Endothelial cell of umbilical vein (primary cell): Measurements from ENCODE around the gene CARD10. TPM values are rescaled to one million over a fixed set of nuclear protein-coding genes. Genes with fewer than 3 reads are reported as not detected.

ENCODE experiments used
- BruUV-seq: library from RNA; stranded (reverse); fragments of 400-500 nt; replicated peaks from 2 replicates; lab custom pipeline; 2021; lab: Mats Ljungman, UMichigan
- CTCF ChIA-PET: fragments of 300-600, 350-600 bp; sonication (Branson Sonifier 250); formaldehyde crosslinking; loops from one replicate; lab custom pipeline; 2021; ENCODE audit warnings: antibody characterized with exemption, inconsistent platforms; lab: Charles Lee
- POLR2A ChIA-PET: fragments of 300-600, 350-600 bp; sonication (Branson Sonifier 250); formaldehyde crosslinking; loops from one replicate; lab custom pipeline; 2021; ENCODE audit warnings: antibody characterized with exemption, inconsistent platforms; lab: Charles Lee
- DNase-seq: peaks from one replicate; pipeline ENCODE4 v3.0.0-alpha.2; 2011; ENCODE audit warnings: low read depth, low spot score
- FAIRE-seq: peaks from 2 replicates; lab custom pipeline; 2011; peaks lifted over from hg19 to GRCh38; lab: Jason Lieb, UNC
- H2AFZ ChIP-seq: 2 replicates; pipeline ENCODE4 v1.6.0; 2012; ENCODE audit warnings: low read depth, low read length, control low read depth, inconsistent platforms
- H3K27ac ChIP-seq: 2 replicates; pipeline ENCODE4 v1.5.1; 2011; ENCODE audit warnings: low read depth, mild to moderate bottlenecking, control low read depth, low read length, moderate library complexity; ENCODE audit not compliant: insufficient read depth
- H3K27me3 ChIP-seq, 2 experiments: 2 replicates each; pipeline versions ENCODE4 v1.6.0 to v1.6.1; 2011; ENCODE audit warnings: low read length in 2 of 2, mixed read lengths in 1 of 2; ENCODE audit not compliant: control insufficient read depth in 2 of 2, insufficient read depth in 2 of 2
- H3K36me3 ChIP-seq, 2 experiments: 2 replicates in 1 of 2; 3 replicates in 1 of 2; pipeline ENCODE4 v1.5.1; 2011; ENCODE audit warnings: low read length in 2 of 2, mild to moderate bottlenecking in 1 of 2, moderate library complexity in 1 of 2; ENCODE audit not compliant: control insufficient read depth in 2 of 2, insufficient read depth in 2 of 2; ENCODE audit errors: extremely low read depth in 1 of 2
- H3K4me1 ChIP-seq: 3 replicates; pipeline ENCODE4 v1.5.1; 2011; ENCODE audit warnings: mild to moderate bottlenecking, low read length; ENCODE audit not compliant: control insufficient read depth, insufficient read depth; ENCODE audit errors: extremely low read depth
- H3K4me2 ChIP-seq: 2 replicates; pipeline ENCODE4 v1.6.1; 2011; ENCODE audit warnings: low read length, control low read depth, mixed read lengths; ENCODE audit not compliant: insufficient read depth
- H3K4me3 ChIP-seq, 3 experiments: fragments of 200-600 bp in 1 of 3; sonication (generic), shearing (Covaris generic) in 1 of 3; replicated peaks in 1 of 3; 2 replicates each; pipeline ENCODE4 v1.5.1; 2011 to 2016; ENCODE audit warnings: control low read depth in 3 of 3, low read length in 3 of 3, mild to moderate bottlenecking in 2 of 3, inconsistent platforms in 1 of 3, low read depth in 1 of 3, moderate library complexity in 1 of 3; ENCODE audit not compliant: insufficient read depth in 1 of 3
- H3K79me2 ChIP-seq: 2 replicates; pipeline ENCODE4 v1.6.0; 2012; ENCODE audit warnings: low read length, inconsistent platforms; ENCODE audit not compliant: control insufficient read depth, insufficient read depth
- H3K9ac ChIP-seq: replicated peaks from 2 replicates; pipeline ENCODE3; 2011; ENCODE audit warnings: low read length, control low read depth; ENCODE audit not compliant: insufficient read depth; ENCODE audit errors: extremely low read depth
- H3K9me1 ChIP-seq: replicated peaks from 3 replicates; pipeline ENCODE4 v1.6.0; 2011; ENCODE audit warnings: mild to moderate bottlenecking, low read length; ENCODE audit not compliant: control insufficient read depth, insufficient read depth; ENCODE audit errors: extremely low read depth
- H3K9me3 ChIP-seq: replicated peaks from 2 replicates; pipeline ENCODE4 v1.5.1; 2012; ENCODE audit warnings: low read length, inconsistent platforms; ENCODE audit not compliant: control insufficient read depth, insufficient read depth
- H4K20me1 ChIP-seq: replicated peaks from 2 replicates; pipeline ENCODE3; 2011; ENCODE audit warnings: mild to moderate bottlenecking, low read length; ENCODE audit not compliant: control insufficient read depth, insufficient read depth; ENCODE audit errors: extremely low read depth
- EZH2 ChIP-seq: IDR thresholded peaks from 2 replicates; pipeline ENCODE4 v1.6.1; 2012; ENCODE audit warnings: borderline replicate concordance, low read depth, mild to moderate bottlenecking, moderate library complexity, low read length, inconsistent platforms; ENCODE audit not compliant: severe bottlenecking
- FOS ChIP-seq: IDR thresholded peaks from 2 replicates; pipeline ENCODE4 v1.6.1; 2011; ENCODE audit warnings: mild to moderate bottlenecking, low read length, moderate library complexity, borderline replicate concordance; ENCODE audit not compliant: insufficient read depth
- GATA2 ChIP-seq: IDR thresholded peaks from 2 replicates; pipeline ENCODE4 v1.7.0; 2011; ENCODE audit warnings: low read depth, mild to moderate bottlenecking, moderate library complexity, mixed read lengths, low read length; ENCODE audit not compliant: insufficient read length, insufficient read depth
- JUN ChIP-seq: IDR thresholded peaks from 2 replicates; pipeline ENCODE4 v1.6.1; 2011; ENCODE audit warnings: borderline replicate concordance, low read depth; ENCODE audit not compliant: insufficient read length, insufficient read depth
- MYC ChIP-seq: IDR thresholded peaks from one replicate; pipeline ENCODE4 v1.6.1; 2011; ENCODE audit warnings: mild to moderate bottlenecking, low read depth, low read length
- POLR2A ChIP-seq: IDR thresholded peaks from 2 replicates; pipeline ENCODE4 v1.6.1; 2012; ENCODE audit warnings: low read depth, mild to moderate bottlenecking, control low read depth, low read length
- POLR2AphosphoS5 ChIP-seq: IDR thresholded peaks from 2 replicates; pipeline ENCODE4 v1.6.1; 2012; ENCODE audit warnings: low read depth, mild to moderate bottlenecking, control low read depth, low read length, moderate library complexity; ENCODE audit not compliant: insufficient read depth
- dilution Hi-C: fragments of 300-500 bp; cut with MboI; formaldehyde crosslinking; loops from one replicate; pipeline ENCODE4 v1.15.0; 2019; ENCODE audit warnings: low sequenced_read_pairs; ENCODE audit not compliant: extremely low pct_ligation_motif_present
- intact Hi-C: fragments of 100-400 bp; cut with micrococcal nuclease; formaldehyde crosslinking; loops from one replicate; pipeline ENCODE4 v1.10.0; 2022
- polyA plus RNA-seq, 4 experiments: library from polyadenylated mRNA; depleted of rRNA in 3 of 4; stranded (reverse) in 3 of 4; unstranded in 1 of 4; fragments of >200 nt; gene quantifications; 2 replicates each; pipeline versions ENCODE4 v1.2.1 to v1.2.3, GENCODE V29; 2011 to 2012; ENCODE audit warnings: missing spikeins in 1 of 4
- total RNA-seq: library from RNA; stranded (reverse); gene quantifications from 2 replicates; pipeline ENCODE4 v1.2.3, GENCODE V29; 2021
- TF ChIP-seq, protein P1 (sequence below): IDR thresholded peaks from 2 replicates; pipeline ENCODE4 v1.6.1; 2011; ENCODE audit not compliant: insufficient read depth, insufficient read length
- TF ChIP-seq, protein P2 (sequence below), 2 donors: IDR thresholded peaks; 1 replicate in 1 of 2; 2 replicates in 1 of 2; pipeline ENCODE4 v1.5.1; 2011; ENCODE audit warnings: low read length in 2 of 2, mild to moderate bottlenecking in 2 of 2, moderate library complexity in 2 of 2, control low read depth in 1 of 2, inconsistent platforms in 1 of 2, low read depth in 1 of 2; ENCODE audit not compliant: insufficient read depth in 1 of 2; ENCODE audit errors: extremely low read depth in 1 of 2

CARD10 gene
- total and polyA plus RNA-seq, 2 donors (not counting 3 experiments of a cell fraction or from before 2014, with no cell fraction given), result 36.1 to 39.5 TPM

DNA sequence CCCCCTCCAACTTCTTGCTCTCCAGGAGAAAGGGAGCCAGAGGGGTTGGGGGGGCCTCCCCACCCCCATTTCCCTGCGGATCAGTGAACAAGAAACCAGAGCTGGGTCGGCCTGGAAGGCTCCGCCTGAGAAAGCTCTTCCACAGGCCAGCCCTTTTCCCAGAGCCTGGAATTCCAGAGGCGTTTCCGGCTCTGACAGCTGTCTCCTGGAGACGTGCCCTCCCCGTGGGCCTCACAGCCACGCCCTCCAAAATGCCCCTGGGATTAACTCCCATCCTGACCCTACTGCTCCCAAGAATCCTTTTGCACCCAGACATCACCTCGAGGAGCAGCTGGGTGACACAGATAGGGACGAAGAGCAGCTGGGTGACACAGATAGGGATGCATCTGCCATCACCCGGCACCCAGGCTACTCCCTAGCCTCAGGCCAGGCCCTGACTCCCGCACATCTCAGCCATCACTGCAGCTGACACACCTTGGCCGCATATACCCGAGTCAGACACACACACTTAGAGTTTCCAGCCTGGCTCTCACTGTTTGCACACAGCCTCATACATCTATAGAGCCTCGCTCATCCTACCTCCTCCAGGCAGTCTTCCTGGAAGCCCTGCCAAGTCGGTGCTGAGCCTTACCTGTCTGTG is 33.4 kb upstream of the CARD10 start:
- peak overlapping the region; percentile 26 for H3K9ac ChIP-seq
- H3K4me1 ChIP-seq, result peaks cover 30% of the 10 kb centered on the region
- no peak overlapping the region for H3K4me2 ChIP-seq
- TF ChIP-seq POLR2AphosphoS5 (no peak), FOS (no peak), MYC (no peak), EZH2 (no peak), GATA2 (no peak), JUN (no peak), POLR2A (no peak)
- TF ChIP-seq, protein P1, sequence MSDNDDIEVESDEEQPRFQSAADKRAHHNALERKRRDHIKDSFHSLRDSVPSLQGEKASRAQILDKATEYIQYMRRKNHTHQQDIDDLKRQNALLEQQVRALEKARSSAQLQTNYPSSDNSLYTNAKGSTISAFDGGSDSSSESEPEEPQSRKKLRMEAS, result no peak
- TF ChIP-seq, protein P2, sequence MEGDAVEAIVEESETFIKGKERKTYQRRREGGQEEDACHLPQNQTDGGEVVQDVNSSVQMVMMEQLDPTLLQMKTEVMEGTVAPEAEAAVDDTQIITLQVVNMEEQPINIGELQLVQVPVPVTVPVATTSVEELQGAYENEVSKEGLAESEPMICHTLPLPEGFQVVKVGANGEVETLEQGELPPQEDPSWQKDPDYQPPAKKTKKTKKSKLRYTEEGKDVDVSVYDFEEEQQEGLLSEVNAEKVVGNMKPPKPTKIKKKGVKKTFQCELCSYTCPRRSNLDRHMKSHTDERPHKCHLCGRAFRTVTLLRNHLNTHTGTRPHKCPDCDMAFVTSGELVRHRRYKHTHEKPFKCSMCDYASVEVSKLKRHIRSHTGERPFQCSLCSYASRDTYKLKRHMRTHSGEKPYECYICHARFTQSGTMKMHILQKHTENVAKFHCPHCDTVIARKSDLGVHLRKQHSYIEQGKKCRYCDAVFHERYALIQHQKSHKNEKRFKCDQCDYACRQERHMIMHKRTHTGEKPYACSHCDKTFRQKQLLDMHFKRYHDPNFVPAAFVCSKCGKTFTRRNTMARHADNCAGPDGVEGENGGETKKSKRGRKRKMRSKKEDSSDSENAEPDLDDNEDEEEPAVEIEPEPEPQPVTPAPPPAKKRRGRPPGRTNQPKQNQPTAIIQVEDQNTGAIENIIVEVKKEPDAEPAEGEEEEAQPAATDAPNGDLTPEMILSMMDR (IDR thresholded peaks at IDR 0.05; ENCODE audit: extremely low read depth in 1 of 2, insufficient read depth in 1 of 2, low read depth in 1 of 2, low read length in 2 of 2), result no peak
- intact Hi-C loops (no loop called here), dilution Hi-C loops (no loop called here)
- no peaks in the 10 kb centered on the region for H3K79me2 ChIP-seq
- no peak overlapping the region for H3K27ac ChIP-seq
- H3K36me3 ChIP-seq, result no peaks in the 10 kb centered on the region
- no TSS peak for BruUV-seq
- DNase-seq (no peak), FAIRE-seq (peak; percentile 80)
- no peaks in the 10 kb centered on the region for H4K20me1 ChIP-seq
- no peak overlapping the region for H3K4me3 ChIP-seq
- no peaks in the 10 kb centered on the region for H3K9me1 ChIP-seq
- no peaks in the 10 kb centered on the region for H3K9me3 ChIP-seq
- peak overlapping the region; percentile 62 for H2AFZ ChIP-seq
- ChIA-PET POLR2A (no interaction called here), CTCF (interaction anchor here (0.6 to 16.0 kb wide), 5 partner anchors 12 to 200 kb away, joined by 3 to 977 read pairs (median 3); partner anchors contain the start of gene CDC42EP1)
- no peaks in the 10 kb centered on the region for H3K27me3 ChIP-seq
